SU-DHL-6 (cell line): ENCODE data around the gene KLHL1.

Source experiments
- EZH2phosphoT487 ChIP-seq: fragments of 200-600 bp; sonication (generic), shearing (Covaris generic); conservative IDR thresholded peaks from 2 replicates; pipeline ENCODE4 v1.6.1; 2018; ENCODE audit warnings: mild to moderate bottlenecking, antibody characterized with exemption, low read length, moderate library complexity, mixed read lengths
- TF ChIP-seq, protein P1 (sequence below): fragments of 200-600 bp; sonication (generic); IDR thresholded peaks from one replicate; pipeline ENCODE4 v1.5.1; 2017; ENCODE audit warnings: antibody characterized with exemption, mild to moderate bottlenecking, low read length, moderate library complexity; ENCODE audit not compliant: insufficient read depth, poor library complexity, severe bottlenecking

GRCh38 chr13:69737129-69737935 lies 370.9 kb downstream of the KLHL1 start:
- TF ChIP-seq, protein P1, sequence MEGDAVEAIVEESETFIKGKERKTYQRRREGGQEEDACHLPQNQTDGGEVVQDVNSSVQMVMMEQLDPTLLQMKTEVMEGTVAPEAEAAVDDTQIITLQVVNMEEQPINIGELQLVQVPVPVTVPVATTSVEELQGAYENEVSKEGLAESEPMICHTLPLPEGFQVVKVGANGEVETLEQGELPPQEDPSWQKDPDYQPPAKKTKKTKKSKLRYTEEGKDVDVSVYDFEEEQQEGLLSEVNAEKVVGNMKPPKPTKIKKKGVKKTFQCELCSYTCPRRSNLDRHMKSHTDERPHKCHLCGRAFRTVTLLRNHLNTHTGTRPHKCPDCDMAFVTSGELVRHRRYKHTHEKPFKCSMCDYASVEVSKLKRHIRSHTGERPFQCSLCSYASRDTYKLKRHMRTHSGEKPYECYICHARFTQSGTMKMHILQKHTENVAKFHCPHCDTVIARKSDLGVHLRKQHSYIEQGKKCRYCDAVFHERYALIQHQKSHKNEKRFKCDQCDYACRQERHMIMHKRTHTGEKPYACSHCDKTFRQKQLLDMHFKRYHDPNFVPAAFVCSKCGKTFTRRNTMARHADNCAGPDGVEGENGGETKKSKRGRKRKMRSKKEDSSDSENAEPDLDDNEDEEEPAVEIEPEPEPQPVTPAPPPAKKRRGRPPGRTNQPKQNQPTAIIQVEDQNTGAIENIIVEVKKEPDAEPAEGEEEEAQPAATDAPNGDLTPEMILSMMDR = no peak
- no peak for TF ChIP-seq EZH2phosphoT487
